ENCODE data around the gene SCMH1. TPM values are rescaled to one million over a fixed set of nuclear protein-coding genes. Genes with fewer than 3 reads are reported as not detected.
A peak's percentile ranks its signal among the peaks of the same experiment; 100 is the strongest.

SCMH1 gene
- total RNA-seq, 1 experiment from 2014 or later: 39.5 TPM

DNA sequence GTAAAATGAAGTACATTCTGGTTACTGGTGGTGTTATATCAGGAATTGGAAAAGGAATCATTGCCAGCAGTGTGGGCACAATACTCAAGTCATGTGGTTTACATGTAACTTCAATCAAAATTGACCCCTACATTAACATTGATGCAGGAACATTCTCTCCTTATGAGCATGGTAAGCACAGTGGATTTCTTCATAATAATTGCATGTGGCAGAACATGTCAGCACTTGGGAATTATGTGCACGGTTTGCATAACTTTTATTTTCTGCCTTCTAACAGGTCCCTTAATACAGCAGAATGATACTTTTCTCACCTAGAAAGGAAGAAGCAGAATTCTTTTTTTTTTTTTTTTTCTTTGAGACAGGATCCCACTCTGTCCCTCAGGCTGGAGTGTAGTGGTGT lies 258.8 kb downstream of the SCMH1 start:
- no peak for DNase-seq
- peaks cover 56% of the 10 kb centered on the region for H3K36me3 ChIP-seq (ENCODE audit: low read depth)
- H2AFZ ChIP-seq: no peak overlapping the region
- intact Hi-C loops (cut with micrococcal nuclease; ENCODE audit: unreplicated experiment): no loop called here
- no peak overlapping the region for H3K4me2 ChIP-seq
- H3K79me2 ChIP-seq (ENCODE audit: low read depth): peaks cover 59% of the 10 kb centered on the region
- no peak overlapping the region for H3K4me3 ChIP-seq
- no TSS peak for BruUV-seq (replicated peaks)
- TF ChIP-seq EZH2 (IDR thresholded peaks at IDR 0.05; ENCODE audit: low read depth): no peak
- TF ChIP-seq, protein P1, sequence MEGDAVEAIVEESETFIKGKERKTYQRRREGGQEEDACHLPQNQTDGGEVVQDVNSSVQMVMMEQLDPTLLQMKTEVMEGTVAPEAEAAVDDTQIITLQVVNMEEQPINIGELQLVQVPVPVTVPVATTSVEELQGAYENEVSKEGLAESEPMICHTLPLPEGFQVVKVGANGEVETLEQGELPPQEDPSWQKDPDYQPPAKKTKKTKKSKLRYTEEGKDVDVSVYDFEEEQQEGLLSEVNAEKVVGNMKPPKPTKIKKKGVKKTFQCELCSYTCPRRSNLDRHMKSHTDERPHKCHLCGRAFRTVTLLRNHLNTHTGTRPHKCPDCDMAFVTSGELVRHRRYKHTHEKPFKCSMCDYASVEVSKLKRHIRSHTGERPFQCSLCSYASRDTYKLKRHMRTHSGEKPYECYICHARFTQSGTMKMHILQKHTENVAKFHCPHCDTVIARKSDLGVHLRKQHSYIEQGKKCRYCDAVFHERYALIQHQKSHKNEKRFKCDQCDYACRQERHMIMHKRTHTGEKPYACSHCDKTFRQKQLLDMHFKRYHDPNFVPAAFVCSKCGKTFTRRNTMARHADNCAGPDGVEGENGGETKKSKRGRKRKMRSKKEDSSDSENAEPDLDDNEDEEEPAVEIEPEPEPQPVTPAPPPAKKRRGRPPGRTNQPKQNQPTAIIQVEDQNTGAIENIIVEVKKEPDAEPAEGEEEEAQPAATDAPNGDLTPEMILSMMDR (conservative IDR thresholded peaks at IDR 0.05): no peak
- no peaks in the 10 kb centered on the region for H3K27me3 ChIP-seq (ENCODE audit: insufficient read depth, low read depth)
- no peaks in the 10 kb centered on the region for H3K9me3 ChIP-seq (ENCODE audit: insufficient read depth, low read depth)
- no peaks in the 10 kb centered on the region for H3K9me2 ChIP-seq (ENCODE audit: insufficient read depth)
- ChIA-PET POLR2A (ENCODE audit: unreplicated experiment) (no interaction called here), CTCF (no interaction called here)
- peaks cover 31% of the 10 kb centered on the region for H4K20me1 ChIP-seq (ENCODE audit: insufficient read depth)
- H3F3A ChIP-seq (ENCODE audit: insufficient read depth, low read depth): peaks cover 13% of the 10 kb centered on the region
- peaks cover 22% of the 10 kb centered on the region for H3K4me1 ChIP-seq (replicated peaks; ENCODE audit: insufficient read depth)
- no peak overlapping the region for H3K27ac ChIP-seq

DNA sequence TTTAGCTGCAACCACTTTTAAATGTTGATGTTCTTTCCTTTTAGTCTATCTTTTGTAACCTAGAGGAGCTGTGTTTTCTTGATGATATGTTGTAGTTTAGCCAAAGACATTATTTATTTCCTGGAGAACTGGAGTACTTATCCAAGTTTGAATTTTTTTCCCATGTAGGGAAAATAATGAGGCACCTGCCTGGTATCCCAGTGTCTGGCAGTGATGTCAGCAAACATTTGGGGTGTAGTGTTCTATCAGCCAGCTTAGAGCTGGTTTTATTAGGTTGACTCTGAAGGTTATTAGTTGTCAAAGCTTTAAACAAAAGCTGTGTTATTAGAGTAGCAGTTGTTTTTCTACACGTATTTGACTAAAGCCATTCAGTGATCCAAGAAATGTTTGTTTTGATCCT lies 259.4 kb downstream of the SCMH1 start:
- H3K36me3 ChIP-seq (ENCODE audit: low read depth): peaks cover 51% of the 10 kb centered on the region
- peaks cover 22% of the 10 kb centered on the region for H3K4me1 ChIP-seq (replicated peaks; ENCODE audit: insufficient read depth)
- no TSS peak for BruUV-seq (replicated peaks)
- H4K20me1 ChIP-seq (ENCODE audit: insufficient read depth): peaks cover 31% of the 10 kb centered on the region
- intact Hi-C loops (cut with micrococcal nuclease; ENCODE audit: unreplicated experiment): no loop called here
- POLR2A ChIA-PET (ENCODE audit: unreplicated experiment): interaction anchor here (0.6 kb wide), 1 partner anchor 506 kb away, joined by 3 read pairs; the partner anchor contains the start of gene ZFP69
- CTCF ChIA-PET: interaction anchor here (0.6 to 0.7 kb wide), 2 partner anchors 21 to 29 kb away, joined by 3 read pairs; no protein-coding TSS in a partner anchor
- H3K4me3 ChIP-seq: no peak overlapping the region
- no peak overlapping the region for H2AFZ ChIP-seq
- H3F3A ChIP-seq (ENCODE audit: insufficient read depth, low read depth): peaks cover 19% of the 10 kb centered on the region
- H3K79me2 ChIP-seq (ENCODE audit: low read depth): peaks cover 59% of the 10 kb centered on the region
- no peak overlapping the region for H3K4me2 ChIP-seq
- H3K27ac ChIP-seq: no peak overlapping the region
- H3K27me3 ChIP-seq (ENCODE audit: insufficient read depth, low read depth): no peaks in the 10 kb centered on the region
- no peak for TF ChIP-seq EZH2 (IDR thresholded peaks at IDR 0.05; ENCODE audit: low read depth)
- TF ChIP-seq, protein P1 (conservative IDR thresholded peaks at IDR 0.05): no peak
- H3K9me3 ChIP-seq (ENCODE audit: insufficient read depth, low read depth): no peaks in the 10 kb centered on the region
- no peaks in the 10 kb centered on the region for H3K9me2 ChIP-seq (ENCODE audit: insufficient read depth)
- DNase-seq: no peak

DNA sequence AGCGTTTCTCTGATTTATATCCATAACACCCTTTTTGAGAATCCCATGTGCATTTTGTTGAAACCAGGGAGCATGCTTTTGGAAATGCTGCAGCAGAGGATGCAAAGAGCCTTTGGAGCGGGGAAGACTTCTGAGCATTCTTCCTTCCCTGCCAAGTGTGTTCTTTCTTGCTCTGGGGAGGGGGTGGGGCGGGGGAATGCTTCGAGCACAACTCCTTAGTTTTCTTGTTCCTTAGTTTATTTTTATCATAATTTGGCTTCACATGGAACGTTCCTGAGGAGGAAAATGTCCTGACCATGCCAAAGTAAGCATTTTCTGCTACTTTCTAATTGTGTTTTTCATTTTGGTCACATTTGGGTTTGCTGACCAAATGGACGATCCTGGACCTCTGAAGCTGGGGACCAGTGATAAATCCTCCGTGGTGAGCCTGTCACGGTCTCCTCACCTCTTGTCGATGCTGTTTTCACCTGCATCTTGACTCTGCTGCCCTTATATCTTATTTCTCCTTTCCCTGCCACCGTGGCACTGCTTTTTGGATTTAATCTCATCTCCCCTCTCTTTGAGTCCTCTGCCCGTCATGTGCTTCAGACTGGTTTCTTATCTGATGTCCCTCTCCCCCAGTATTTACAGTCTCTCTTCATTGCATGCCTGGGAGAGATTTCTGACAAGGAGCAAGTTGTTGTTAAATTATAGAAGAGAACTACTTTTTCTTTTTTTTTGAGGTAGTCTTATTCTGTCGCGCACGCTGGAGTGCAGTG lies 260.2 kb downstream of the SCMH1 start:
- intact Hi-C loops (cut with micrococcal nuclease; ENCODE audit: unreplicated experiment): no loop called here
- H3K4me2 ChIP-seq: peak overlapping the region; percentile 98
- POLR2A ChIA-PET (ENCODE audit: unreplicated experiment): no interaction called here
- H3K36me3 ChIP-seq (ENCODE audit: low read depth): peaks cover 43% of the 10 kb centered on the region
- peaks cover 27% of the 10 kb centered on the region for H4K20me1 ChIP-seq (ENCODE audit: insufficient read depth)
- peak overlapping the region; percentile 92; the same call in 1 of the 2 replicates for H3K4me3 ChIP-seq
- no peaks in the 10 kb centered on the region for H3K9me2 ChIP-seq (ENCODE audit: insufficient read depth)
- no peaks in the 10 kb centered on the region for H3K27me3 ChIP-seq (ENCODE audit: insufficient read depth, low read depth)
- H3K9me3 ChIP-seq (ENCODE audit: insufficient read depth, low read depth): no peaks in the 10 kb centered on the region
- DNase-seq: no peak
- no peak for TF ChIP-seq EZH2 (IDR thresholded peaks at IDR 0.05; ENCODE audit: low read depth)
- TF ChIP-seq, protein P1 (conservative IDR thresholded peaks at IDR 0.05): no peak
- peaks cover 22% of the 10 kb centered on the region for H3K4me1 ChIP-seq (replicated peaks; ENCODE audit: insufficient read depth)
- CTCF ChIA-PET: interaction anchor here (0.6 kb wide), 1 partner anchor 28 kb away, joined by 3 read pairs; no protein-coding TSS in a partner anchor
- H2AFZ ChIP-seq: no peak overlapping the region
- H3K27ac ChIP-seq: no peak overlapping the region
- peaks cover 59% of the 10 kb centered on the region for H3K79me2 ChIP-seq (ENCODE audit: low read depth)
- H3F3A ChIP-seq (ENCODE audit: insufficient read depth, low read depth): peaks cover 20% of the 10 kb centered on the region
- no TSS peak for BruUV-seq (replicated peaks)
